Right lobe of liver (tissue), 4 donors: ENCODE measurements around the gene ATP5F1E.

Source experiments
- CTCF ChIP-seq, 4 donors: fragments of 200-600 bp in 3 of 4; fragments of 450-650 bp in 1 of 4; IDR thresholded peaks; one replicate each; pipeline versions ENCODE4 v1.5.1 to v1.8.0; 2016 to 2022; ENCODE audit warnings: antibody characterized with exemption in 4 of 4, mild to moderate bottlenecking in 2 of 4
- POLR2A ChIP-seq: fragments of 450-650 bp; IDR thresholded peaks from one replicate; pipeline ENCODE4 v1.6.1; 2017; ENCODE audit warnings: antibody characterized with exemption, mild to moderate bottlenecking
- donor health status: DM: no; HTN: no; CAD: no.
- donor health status: DM: no; HTN: no; CAD: no.
- donor health status: DM: no; HTN: yes; CAD: no.

- TF ChIP-seq CTCF (IDR thresholded peaks at IDR 0.05) = no peak
- no peak for TF ChIP-seq POLR2A
Observed at GRCh38 chr20:59025511-59025910, 6.6 kb downstream of the ATP5F1E start.
